Stimulated activated CD8-positive, alpha-beta memory T cell treated with anti-CD3 and anti-CD28 coated beads, Interleukin-15, amount 100 ng/mL, for 4 hours (primary cell): ENCODE results near the gene IRX3.

Source experiments
- DNase-seq, 2 donors: peaks; one replicate each; pipeline ENCODE4 v3.0.0-alpha.2; 2020; ENCODE audit warnings: low read depth in 2 of 2

Gene IRX3

GRCh38 chr16:54286366-54287130 lies at the start of gene IRX3:
IRX3 (minus strand) TSS chr16:54286787; CDS start chr16:54286050, 737 bp downstream.
- no peak for DNase-seq

DNA sequence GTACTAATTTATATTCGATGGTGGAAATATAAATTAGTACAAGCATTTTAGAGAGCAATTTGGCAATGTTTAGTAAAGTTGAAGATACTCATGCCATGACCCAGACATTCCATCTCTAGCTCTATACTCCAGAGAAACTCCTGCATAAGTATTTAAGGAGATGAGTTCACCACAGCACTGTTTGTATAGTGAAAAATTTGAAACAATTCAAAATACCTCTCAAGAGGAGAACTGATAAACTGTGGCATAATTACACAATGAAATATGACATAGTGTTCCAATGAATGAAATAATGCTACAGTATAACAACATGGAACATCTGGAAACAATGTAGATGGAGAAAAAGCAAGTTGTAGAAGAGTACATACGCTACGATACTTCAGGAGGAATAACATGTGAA lies 48.6 kb upstream of the IRX3 start:
- DNase-seq: no peak

DNA sequence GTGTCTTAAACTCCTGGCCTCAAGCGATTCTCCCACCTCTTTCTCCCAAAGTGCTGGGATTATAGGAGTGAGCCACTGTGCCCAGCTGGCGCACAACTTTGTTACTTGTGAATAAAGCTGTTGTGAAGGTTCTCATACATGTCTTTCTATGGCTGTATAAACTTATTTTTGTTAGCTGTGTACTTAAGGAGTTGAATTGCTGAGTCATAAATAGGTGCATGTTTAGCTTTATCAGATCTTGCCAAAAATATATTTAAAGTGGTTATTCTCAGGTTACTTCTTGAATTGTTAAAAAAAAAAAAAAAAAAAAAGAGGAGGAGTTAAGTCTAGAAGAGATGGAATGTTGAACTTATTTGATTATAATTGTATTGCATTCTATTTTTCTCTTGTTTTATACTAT lies 47.6 kb upstream of the IRX3 start:
- no peak for DNase-seq

- DNase-seq: no peak
Observed at GRCh38 chr16:54331241-54332002, 44.8 kb upstream of the IRX3 start.

DNA sequence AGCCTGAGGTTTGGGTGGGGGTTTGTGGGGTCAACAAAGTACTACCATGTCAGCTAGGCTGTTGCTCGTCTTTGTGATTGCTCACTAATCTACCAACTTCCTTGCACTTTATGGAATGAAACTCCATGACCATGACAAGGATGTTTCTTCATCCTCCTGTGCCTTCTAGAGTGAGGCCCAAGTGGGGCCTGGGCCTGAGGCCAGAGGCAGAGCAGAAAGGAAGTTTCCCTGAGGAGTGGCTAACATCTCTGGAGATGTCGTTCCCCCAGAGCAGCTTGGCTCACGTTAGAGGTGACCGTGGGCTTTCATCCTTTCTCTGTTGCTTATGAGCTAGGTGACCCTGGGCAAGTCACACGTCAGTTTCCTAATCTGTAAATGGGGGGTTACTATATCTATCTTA lies 41.0 kb upstream of the IRX3 start:
- DNase-seq: no peak

DNA sequence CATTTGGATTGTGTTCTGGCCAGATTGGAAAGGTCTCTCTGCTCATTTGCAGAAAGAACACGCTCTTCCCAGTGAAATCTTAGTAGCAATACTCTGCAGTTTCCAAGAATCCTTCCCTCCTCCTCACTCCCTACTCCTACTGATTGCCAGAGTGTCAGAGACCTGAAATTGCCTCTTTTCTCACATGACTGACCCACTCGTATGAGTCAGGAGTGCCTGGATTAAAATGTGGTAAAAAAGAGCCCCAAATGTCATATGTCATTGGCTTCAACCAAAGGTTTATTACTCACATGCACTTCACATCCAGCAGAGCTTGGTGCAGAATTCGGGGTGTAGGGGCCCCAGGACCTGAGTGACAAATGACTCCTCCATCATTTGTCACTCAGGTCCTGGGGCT lies 39.7 kb upstream of the IRX3 start:
- no peak for DNase-seq

DNA sequence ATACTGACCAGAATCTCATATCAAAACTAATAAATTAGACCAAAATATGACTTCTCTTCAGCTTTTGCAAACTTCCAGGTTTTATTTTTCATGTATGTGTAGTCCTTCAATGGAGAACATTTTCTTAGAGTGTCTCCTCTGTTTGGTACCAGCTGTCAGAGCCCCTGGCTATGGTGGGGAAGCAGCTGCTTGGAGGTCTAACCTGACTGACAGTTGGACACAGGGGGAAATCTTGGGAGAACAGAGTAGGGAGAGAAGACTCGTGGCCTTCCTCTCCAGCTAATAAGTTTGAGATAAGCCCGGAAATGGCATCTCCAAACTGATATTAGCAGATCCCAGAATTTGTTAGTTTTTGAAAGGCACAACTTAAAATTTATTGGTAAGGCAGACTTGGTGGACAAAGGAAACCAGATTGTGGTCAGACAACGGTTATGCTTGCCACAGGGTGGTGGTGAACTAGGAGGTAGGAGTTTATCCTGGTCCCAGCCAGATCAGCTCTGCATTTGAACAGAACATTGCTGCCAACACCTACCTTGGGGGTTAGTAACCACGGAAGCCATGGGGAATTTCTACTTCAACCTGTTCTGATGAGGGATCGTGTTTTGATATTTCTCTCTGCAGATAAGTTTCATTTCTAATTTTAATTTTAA lies 39.2 kb upstream of the IRX3 start:
- no peak for DNase-seq

GRCh38 chr16:54324716-54325115 lies 38.1 kb upstream of the IRX3 start:
- DNase-seq: no peak

DNA sequence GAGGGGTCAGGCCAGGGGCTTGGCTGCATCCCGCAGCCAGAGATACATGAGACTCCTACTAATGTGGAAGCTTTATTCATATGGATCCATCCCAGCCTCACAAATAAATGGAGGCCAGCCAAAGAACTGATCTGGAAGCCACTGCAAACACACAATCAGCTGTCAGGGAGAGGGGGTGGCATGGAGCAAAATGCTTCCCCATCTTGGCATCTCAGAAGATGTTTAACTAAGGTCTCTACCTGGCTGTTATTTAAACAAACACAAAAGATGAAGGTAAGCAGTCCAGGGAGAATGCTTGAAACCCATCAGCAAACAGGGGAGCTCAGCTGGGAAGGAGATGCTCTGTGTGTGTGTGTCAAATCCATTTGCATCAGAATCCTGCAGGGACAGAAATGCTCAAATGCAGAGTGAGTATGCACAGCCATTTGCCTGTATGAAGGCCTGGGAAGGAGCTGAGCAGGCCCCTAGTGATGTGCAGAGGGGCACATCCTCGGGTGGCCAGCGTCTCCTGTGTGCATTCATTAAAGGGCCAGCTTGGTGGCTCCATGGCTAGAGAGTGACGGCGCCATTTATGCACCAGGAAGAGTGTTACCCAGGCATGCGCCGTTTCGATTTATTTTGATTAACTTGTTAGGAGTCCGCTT lies 34.2 kb upstream of the IRX3 start:
- no peak for DNase-seq

DNA sequence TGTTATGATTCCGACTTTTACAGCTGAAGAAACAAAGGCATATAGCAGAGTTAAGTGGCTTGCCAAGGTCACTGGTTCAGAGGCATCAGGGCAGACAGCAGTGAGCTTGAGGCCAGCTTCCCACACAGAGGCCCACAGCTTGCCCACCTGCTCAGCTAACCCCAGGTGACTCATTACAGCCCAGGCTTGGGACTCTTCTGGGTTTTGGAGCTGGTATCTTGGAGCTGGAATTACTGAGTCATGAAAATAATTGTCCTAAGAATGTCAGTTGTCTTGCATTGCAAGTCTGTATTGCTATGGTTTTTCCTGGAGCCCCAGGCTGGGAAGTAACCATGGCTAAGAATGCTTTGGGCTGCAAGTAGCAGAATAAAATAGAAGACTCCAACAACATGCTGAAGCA lies 32.4 kb upstream of the IRX3 start:
- no peak for DNase-seq

DNA sequence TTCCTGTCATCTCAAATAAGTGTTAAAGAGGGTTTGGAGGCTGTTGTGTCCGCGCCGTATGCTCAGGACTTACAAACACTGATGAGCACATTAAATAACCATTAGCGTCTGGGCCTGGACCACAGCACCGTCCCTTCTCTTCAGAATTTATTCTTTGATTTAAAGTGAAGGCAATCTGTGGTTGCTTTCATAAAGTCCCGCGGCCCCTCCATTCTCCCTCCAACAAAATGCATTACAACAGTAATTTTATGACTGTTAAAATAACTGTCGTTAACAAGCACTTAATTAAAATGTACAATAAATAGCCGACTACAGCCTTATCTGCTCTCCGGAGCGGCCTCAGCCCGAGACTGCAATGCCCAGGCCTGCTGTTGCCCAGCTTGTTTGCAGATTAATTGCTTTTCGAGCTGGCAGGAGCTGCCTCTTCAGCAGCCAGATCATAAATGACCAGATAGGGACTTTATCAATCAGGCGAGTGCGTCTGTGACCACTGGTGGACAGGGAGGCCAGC lies 30.6 kb upstream of the IRX3 start:
- DNase-seq: no peak

DNA sequence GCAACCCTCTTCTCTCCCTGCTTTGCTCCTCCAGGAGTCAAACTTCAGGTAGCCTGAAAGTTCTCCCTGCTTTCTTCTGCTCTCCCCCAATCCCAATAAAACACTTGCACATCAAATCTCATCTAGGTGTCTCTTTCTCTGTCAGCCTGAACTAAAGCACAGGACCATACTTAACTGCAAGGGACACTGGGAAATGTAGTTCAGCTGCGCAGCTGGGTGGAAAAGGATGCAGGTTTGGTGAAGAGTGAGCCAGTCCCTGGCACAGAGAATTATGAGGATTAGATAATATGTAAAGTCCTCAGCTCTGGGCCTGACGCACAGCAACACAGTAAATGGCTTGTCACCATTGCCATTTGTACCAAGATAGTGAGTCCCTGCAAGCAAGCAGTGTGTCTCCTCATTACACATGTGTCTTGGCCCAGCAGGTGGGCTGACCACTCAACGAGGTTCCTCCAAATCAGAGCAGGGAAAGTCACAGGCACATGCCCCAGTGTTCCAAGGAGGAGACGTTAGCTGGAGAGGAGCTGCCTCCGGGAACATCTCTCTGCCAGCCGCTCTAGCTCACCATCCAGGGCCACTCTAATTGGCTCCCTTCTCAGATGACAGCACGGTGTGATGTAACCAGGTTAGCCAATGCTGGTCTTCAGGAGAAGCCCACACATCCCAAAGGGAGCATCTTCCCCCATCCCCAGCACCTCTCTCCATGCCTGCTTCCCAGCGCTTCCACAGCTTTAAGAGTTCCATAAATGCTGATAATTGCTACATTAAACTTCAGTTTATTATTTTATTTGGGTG lies 29.7 kb upstream of the IRX3 start:
- no peak for DNase-seq

- no peak for DNase-seq
Observed at GRCh38 chr16:54313789-54314188, 27.2 kb upstream of the IRX3 start.

- no peak for DNase-seq
Observed at GRCh38 chr16:54312502-54312991, 26.0 kb upstream of the IRX3 start.

- DNase-seq: no peak
Observed at GRCh38 chr16:54309341-54309740, 22.8 kb upstream of the IRX3 start.

DNA sequence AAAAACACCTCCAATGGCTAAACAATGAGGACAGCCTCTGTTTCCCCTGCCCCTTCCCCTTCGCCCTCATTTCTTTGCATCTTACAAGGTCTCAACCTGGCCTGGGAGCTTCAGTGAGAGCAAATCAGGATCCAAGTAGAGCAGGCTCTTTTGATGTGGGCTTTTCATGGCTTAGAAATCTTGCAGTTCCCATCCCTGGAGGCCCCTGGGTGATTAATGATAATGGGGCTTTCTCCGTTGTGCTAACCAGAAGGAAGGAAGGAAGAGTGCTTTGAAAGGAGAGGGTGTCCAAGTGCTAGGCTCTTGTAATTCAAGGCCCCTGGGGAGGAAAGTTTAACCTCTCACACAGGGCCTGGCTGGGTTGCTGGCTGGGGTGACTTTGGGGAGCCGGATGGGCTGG lies 18.5 kb upstream of the IRX3 start:
- no peak for DNase-seq

- no peak for DNase-seq
Observed at GRCh38 chr16:54303613-54304012, 17.0 kb upstream of the IRX3 start.

DNA sequence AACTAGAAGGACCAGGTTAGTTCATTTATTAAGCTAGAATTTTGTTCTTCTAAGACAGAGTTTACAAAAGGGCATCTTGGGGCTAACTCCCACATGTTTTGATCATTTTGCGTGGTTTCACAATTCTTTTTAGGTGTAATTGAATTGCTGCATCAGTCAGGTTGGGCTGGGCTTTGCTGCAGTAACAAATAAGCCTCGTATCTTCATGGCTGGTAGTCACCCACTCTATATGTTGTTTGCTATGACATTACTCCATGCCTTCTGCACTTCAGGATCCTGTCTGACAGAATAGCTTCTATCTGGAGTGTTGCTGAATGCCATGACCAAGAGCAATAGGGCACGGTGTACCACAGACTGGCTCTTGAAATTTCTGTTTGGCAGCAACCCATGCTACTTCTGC lies 10.6 kb upstream of the IRX3 start:
- DNase-seq: no peak

DNA sequence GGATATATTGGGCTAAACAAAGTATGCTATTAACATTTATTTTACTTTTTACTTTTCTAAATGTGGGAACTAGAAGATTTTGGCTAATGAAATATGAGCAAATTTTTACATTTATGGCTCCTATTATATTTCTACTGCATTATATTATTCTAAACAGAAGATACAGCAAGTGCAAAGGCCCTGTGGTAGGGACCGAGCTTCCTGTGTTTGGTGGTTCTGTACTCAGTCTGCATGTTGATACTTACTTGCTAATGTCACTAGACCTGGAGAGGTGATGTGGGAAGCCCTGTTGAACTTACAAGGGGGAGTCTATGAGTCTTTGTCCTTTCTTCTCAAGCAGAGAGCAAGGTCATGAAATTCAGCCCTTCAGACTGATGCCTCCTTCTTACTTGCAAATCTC lies 10.0 kb upstream of the IRX3 start:
- no peak for DNase-seq

DNA sequence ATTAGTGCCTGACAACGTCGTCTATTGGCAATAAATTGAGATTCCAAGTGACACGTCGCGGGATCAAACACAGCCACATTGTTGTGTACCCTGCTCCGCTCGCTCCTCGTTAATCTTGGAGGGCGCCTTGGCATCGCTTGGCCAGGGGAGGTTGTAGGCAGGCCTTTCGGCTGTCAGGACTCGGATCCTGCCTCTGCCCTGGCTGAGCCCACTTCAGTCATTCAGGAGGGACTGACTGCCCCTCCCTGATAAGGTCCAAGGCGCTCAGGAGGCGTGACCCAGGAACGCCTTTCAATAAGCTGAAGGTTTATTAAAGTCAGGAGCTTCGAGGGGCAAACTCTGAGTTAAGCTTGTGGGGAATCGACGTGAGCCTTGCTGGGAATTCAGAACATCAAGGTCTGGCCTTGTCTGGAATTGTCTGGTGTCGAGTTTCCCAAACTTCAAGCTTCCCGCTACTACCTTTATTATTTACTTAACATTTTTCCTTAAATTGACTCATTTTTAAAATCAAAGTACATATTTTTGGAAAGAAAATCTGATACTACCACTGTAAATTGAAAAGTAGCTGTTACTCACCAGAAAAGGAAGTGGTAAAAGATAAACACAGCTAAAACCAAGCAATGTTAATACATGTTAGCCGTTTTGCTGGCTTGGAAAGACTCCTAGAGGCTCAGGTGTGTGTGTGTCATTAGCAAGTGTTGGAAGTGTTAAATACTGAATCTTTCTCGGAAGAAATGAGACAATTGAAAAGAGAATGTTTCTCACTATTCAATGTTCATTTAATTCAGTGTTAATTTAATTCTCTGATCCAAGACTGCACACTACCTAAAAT lies 5.3 kb upstream of the IRX3 start:
- no peak for DNase-seq
